Gastrocnemius medialis (tissue), 4 donors: Measurements from ENCODE around the gene CALY. TPM values are rescaled to one million over a fixed set of nuclear protein-coding genes. Genes with fewer than 3 reads are reported as not detected.

ENCODE experiments used
- ATAC-seq, 2 donors: fragments of 150-250 bp; one replicate each; pipeline ENCODE4 v1.9.1; 2016
- DNase-seq, 2 donors: peaks; one replicate each; pipeline ENCODE4 v3.0.0-alpha.2; 2019
- H3K27ac ChIP-seq, 4 donors: fragments of 200-600 bp; sonication (generic); 1 replicate in 1 of 4; 2 replicates in 3 of 4; pipeline ENCODE4 v1.5.1; 2016 to 2018; ENCODE audit warnings: mild to moderate bottlenecking in 2 of 4, moderate library complexity in 1 of 4
- H3K27me3 ChIP-seq, 3 donors: fragments of 200-600 bp; sonication (generic) in 2 of 3; 1 replicate in 1 of 3; 2 replicates in 2 of 3; pipeline versions ENCODE4 v1.5.1 to v1.6.0; 2016 to 2019; ENCODE audit warnings: mild to moderate bottlenecking in 1 of 3, moderate library complexity in 1 of 3
- H3K36me3 ChIP-seq, 2 donors: fragments of 200-600 bp; sonication (generic) in 1 of 2; one replicate each; pipeline ENCODE4 v1.5.1; 2017 to 2018
- H3K4me1 ChIP-seq, 2 donors: fragments of 200-600 bp; sonication (generic) in 1 of 2; one replicate each; pipeline ENCODE4 v1.5.1; 2016 to 2017; ENCODE audit warnings: mild to moderate bottlenecking in 2 of 2
- H3K4me3 ChIP-seq, 4 donors: fragments of 200-600 bp; sonication (generic) in 3 of 4; 1 replicate in 1 of 4; 2 replicates in 3 of 4; pipeline ENCODE4 v1.5.1; 2016 to 2019; ENCODE audit warnings: mild to moderate bottlenecking in 2 of 4
- H3K9me3 ChIP-seq, 3 donors: fragments of 200-600 bp; sonication (generic) in 2 of 3; 1 replicate in 1 of 3; 2 replicates in 2 of 3; pipeline ENCODE4 v1.5.1; 2016 to 2019
- POLR2A ChIP-seq, 2 donors: fragments of 450-650 bp; IDR thresholded peaks; one replicate each; pipeline ENCODE4 v1.6.1; 2017; ENCODE audit warnings: antibody characterized with exemption in 2 of 2, mild to moderate bottlenecking in 2 of 2, moderate library complexity in 2 of 2
- in situ Hi-C, 4 donors: fragments of 200-750 bp; cut with MboI; loops; one replicate each; pipeline versions ENCODE4 v1.15.0 to v1.8.0; 2017; ENCODE audit warnings: low sequenced_read_pairs in 4 of 4
- intact Hi-C: fragments of 100-400 bp; cut with DNase I; formaldehyde crosslinking; loops from one replicate; pipeline ENCODE4 v1.15.1; 2023; ENCODE audit warnings: low total_unique reads
- total RNA-seq, 4 donors: library from RNA; depleted of rRNA; stranded (reverse); fragments of >200 nt; gene quantifications; one replicate each; pipeline versions ENCODE4 v1.1.0 to v1.2.3, GENCODE V29; 2016
- TF ChIP-seq, protein P1 (sequence below), 5 experiments: fragments of 450-650 bp in 3 of 5; fragments of 200-600 bp in 2 of 5; sonication (generic) in 2 of 5; IDR thresholded peaks in 4 of 5; conservative IDR thresholded peaks in 1 of 5; 1 replicate in 4 of 5; 2 replicates in 1 of 5; pipeline ENCODE4 v1.5.1; 2016 to 2019; ENCODE audit warnings: antibody characterized with exemption in 5 of 5, mild to moderate bottlenecking in 3 of 5, moderate library complexity in 3 of 5

The CALY gene
- total RNA-seq, 4 donors from 2014 or later: not detected

DNA sequence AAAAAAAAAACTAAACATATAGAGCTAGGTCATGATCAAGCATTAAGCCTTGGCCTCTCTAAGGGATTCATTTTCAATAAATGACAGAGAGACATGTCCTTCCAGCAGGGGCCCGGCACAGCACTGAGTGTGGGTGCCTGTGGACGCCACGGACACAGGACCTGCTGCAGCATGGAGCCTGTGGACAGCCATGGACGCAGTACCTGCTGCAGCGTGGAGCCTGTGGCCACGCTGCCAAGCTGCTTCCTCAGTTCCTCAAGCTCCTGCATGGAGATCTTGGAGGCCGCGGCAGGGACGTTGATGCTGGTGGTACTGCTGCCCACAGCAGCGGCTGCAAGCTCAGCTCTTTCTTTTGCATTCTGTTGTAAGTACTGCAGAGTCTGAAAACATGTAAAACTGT, 37.5 kb downstream of the CALY start:
- peaks cover 0 to 70% of the 10 kb centered on the region in 2 donors for H3K36me3 ChIP-seq
- intact Hi-C loops (no loop called here), in situ Hi-C loops (no loop called here)
- no peaks in the 10 kb centered on the region for H3K9me3 ChIP-seq
- H3K27ac ChIP-seq: no peak overlapping the region
- no peaks in the 10 kb centered on the region for H3K4me1 ChIP-seq
- H3K27me3 ChIP-seq: no peaks in the 10 kb centered on the region
- H3K4me3 ChIP-seq: no peak overlapping the region
- ATAC-seq: no peak
- TF ChIP-seq POLR2A (IDR thresholded peaks at IDR 0.05): no peak
- TF ChIP-seq, protein P1, sequence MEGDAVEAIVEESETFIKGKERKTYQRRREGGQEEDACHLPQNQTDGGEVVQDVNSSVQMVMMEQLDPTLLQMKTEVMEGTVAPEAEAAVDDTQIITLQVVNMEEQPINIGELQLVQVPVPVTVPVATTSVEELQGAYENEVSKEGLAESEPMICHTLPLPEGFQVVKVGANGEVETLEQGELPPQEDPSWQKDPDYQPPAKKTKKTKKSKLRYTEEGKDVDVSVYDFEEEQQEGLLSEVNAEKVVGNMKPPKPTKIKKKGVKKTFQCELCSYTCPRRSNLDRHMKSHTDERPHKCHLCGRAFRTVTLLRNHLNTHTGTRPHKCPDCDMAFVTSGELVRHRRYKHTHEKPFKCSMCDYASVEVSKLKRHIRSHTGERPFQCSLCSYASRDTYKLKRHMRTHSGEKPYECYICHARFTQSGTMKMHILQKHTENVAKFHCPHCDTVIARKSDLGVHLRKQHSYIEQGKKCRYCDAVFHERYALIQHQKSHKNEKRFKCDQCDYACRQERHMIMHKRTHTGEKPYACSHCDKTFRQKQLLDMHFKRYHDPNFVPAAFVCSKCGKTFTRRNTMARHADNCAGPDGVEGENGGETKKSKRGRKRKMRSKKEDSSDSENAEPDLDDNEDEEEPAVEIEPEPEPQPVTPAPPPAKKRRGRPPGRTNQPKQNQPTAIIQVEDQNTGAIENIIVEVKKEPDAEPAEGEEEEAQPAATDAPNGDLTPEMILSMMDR (IDR thresholded peaks at IDR 0.05 in 4 of 5, conservative IDR thresholded peaks at IDR 0.05 in 1 of 5): no peak
- no peak for DNase-seq

GRCh38 chr10:133298466-133298865, 38.2 kb downstream of the CALY start:
- no peaks in the 10 kb centered on the region for H3K4me1 ChIP-seq
- no peaks in the 10 kb centered on the region for H3K27me3 ChIP-seq
- H3K27ac ChIP-seq: no peak overlapping the region
- DNase-seq (no peak), ATAC-seq (no peak)
- TF ChIP-seq POLR2A (IDR thresholded peaks at IDR 0.05): no peak
- TF ChIP-seq, protein P1 (IDR thresholded peaks at IDR 0.05 in 4 of 5, conservative IDR thresholded peaks at IDR 0.05 in 1 of 5): no peak
- in situ Hi-C loops (no loop called here), intact Hi-C loops (no loop called here)
- H3K36me3 ChIP-seq: peaks cover 0 to 77% of the 10 kb centered on the region in 2 donors
- no peaks in the 10 kb centered on the region for H3K9me3 ChIP-seq
- H3K4me3 ChIP-seq: no peak overlapping the region

DNA sequence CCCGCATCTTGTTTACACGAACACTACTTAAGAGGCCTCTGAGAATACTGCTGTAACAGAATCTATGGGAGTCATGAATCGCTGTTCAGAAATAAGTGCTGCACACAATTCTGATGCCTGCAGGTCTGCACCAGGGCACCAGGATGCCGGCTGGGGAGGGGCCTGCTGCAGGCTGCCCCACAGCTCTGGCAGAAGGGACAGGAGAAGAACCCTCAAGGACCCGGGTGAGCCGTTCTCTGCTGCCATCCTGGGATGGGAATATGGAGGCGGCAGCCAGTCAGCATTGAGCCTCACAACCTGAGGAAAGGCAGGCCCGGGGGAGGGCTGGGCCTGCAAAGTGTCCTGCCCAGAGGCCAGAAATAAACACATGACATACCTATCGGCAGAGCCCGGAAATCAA, 39.2 kb downstream of the CALY start:
- TF ChIP-seq POLR2A (IDR thresholded peaks at IDR 0.05): no peak
- TF ChIP-seq, protein P1 (IDR thresholded peaks at IDR 0.05 in 4 of 5, conservative IDR thresholded peaks at IDR 0.05 in 1 of 5): no peak
- Histone ChIP-seq H3K27me3 (no peaks in the 10 kb centered on the region), H3K4me3 (no peak overlapping the region), H3K4me1 (no peaks in the 10 kb centered on the region), H3K9me3 (no peaks in the 10 kb centered on the region), H3K27ac (no peak overlapping the region), H3K36me3 (peaks cover 0 to 87% of the 10 kb centered on the region in 2 donors)
- in situ Hi-C loops: no loop called here
- DNase-seq: no peak
- ATAC-seq: no peak
- intact Hi-C loops: no loop called here

DNA sequence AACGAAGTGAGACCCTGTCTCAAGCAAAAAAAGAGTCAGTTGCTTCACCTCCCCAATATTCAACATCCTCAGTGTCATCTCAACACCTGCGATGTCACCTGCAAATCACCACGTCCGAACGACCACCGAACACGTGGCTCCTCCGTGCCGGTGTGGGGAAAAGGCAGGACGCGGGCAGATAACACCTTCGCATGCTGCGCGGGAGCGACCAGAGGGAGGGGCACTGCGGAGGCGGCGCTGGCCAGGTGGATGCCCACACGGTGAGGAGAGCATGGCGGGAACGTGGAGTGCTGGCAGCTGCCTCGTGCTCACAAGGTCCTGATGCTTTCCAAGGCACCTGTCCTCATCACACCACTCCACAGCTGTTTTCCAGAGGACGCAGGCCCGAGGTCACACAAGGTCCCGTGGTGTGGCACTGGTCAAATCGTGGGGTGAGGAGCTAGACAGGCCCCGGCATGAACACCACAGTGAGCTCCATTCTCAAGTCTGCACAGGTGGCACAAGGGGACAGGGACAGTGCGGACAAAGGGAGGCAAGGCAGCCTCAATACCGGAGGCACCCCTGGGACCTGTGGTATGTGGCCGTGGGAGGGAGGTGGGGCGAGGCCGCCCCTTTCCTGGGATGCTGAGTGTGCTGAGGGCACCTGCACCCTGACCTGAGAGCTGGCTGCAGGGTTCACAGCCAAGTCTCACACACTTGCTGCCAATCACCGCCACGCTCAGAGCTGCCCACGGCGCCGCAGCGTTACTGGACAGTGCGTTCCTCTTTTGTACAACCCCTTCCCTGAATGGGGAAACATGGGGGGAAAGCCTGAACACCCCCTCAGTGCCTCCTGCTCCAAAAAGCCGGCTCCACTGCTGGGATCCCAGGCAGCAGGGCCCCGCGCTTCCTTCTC, 41.0 kb downstream of the CALY start:
- no peaks in the 10 kb centered on the region for H3K9me3 ChIP-seq
- no peak for ATAC-seq
- H3K27ac ChIP-seq: no peak overlapping the region
- intact Hi-C loops: no loop called here
- no peaks in the 10 kb centered on the region for H3K27me3 ChIP-seq
- no peak for TF ChIP-seq POLR2A (IDR thresholded peaks at IDR 0.05)
- TF ChIP-seq, protein P1 (IDR thresholded peaks at IDR 0.05 in 4 of 5, conservative IDR thresholded peaks at IDR 0.05 in 1 of 5): no peak
- no peaks in the 10 kb centered on the region for H3K4me1 ChIP-seq
- no peak overlapping the region for H3K4me3 ChIP-seq
- in situ Hi-C loops: no loop called here
- DNase-seq: no peak
- H3K36me3 ChIP-seq: peaks cover 0 to 85% of the 10 kb centered on the region in 2 donors
